Breast epithelium (tissue), 4 donors: ENCODE measurements around the gene DOCK3. TPM values are rescaled to one million over a fixed set of nuclear protein-coding genes. Genes with fewer than 3 reads are reported as not detected.
"Not testable (repeated sequence)": the region's sequence is repeated elsewhere in the genome, so short reads cannot be mapped to it uniquely, and the experiment has no call there.

Experiments used
- DNase-seq, 2 donors: peaks; one replicate each; pipeline ENCODE4 v3.0.0-alpha.2; 2019; ENCODE audit warnings: low spot score in 2 of 2
- H3K27ac ChIP-seq, 2 donors: fragments of 200-600 bp; sonication (generic) in 1 of 2; one replicate each; pipeline ENCODE4 v1.5.1; 2016 to 2019; ENCODE audit warnings: mild to moderate bottlenecking in 1 of 2
- H3K27me3 ChIP-seq, 2 donors: fragments of 200-600 bp; sonication (generic) in 1 of 2; one replicate each; pipeline versions ENCODE4 v1.5.1 to v1.6.0; 2017 to 2019; ENCODE audit warnings: control low read depth in 1 of 2, mild to moderate bottlenecking in 1 of 2
- H3K36me3 ChIP-seq: fragments of 200-600 bp; one replicate; pipeline ENCODE4 v1.5.1; 2019
- H3K4me1 ChIP-seq, 2 donors: fragments of 200-600 bp; sonication (generic); one replicate each; pipeline ENCODE4 v1.5.1; 2016 to 2019; ENCODE audit warnings: control low read depth in 1 of 2
- H3K4me3 ChIP-seq, 3 donors: fragments of 200-600 bp; sonication (generic); 1 replicate in 2 of 3; 2 replicates in 1 of 3; pipeline ENCODE4 v1.5.1; 2016 to 2019; ENCODE audit warnings: mild to moderate bottlenecking in 3 of 3, moderate library complexity in 2 of 3
- H3K9me3 ChIP-seq, 2 donors: fragments of 200-600 bp; sonication (generic) in 1 of 2; one replicate each; pipeline ENCODE4 v1.5.1; 2016 to 2019; ENCODE audit warnings: control low read depth in 1 of 2
- POLR2A ChIP-seq: fragments of 450-650 bp; IDR thresholded peaks from one replicate; pipeline ENCODE4 v1.6.1; 2016; ENCODE audit warnings: antibody characterized with exemption, mild to moderate bottlenecking, moderate library complexity
- POLR2AphosphoS5 ChIP-seq, 3 donors: sonication (generic); formaldehyde crosslinking; IDR thresholded peaks; one replicate each; pipeline ENCODE4 v1.6.1; 2017; ENCODE audit warnings: antibody characterized with exemption in 3 of 3
- intact Hi-C: fragments of 100-400 bp; cut with DNase I; formaldehyde crosslinking; loops from one replicate; pipeline ENCODE4 v1.15.1; 2023; ENCODE audit warnings: low total_unique reads
- total RNA-seq, 3 donors: library from RNA; depleted of rRNA; stranded (reverse); fragments of >200 nt; gene quantifications; one replicate each; pipeline ENCODE4 v1.1.0, GENCODE V29; 2016
- TF ChIP-seq, protein P1 (sequence below), 3 donors: fragments of 450-650 bp; IDR thresholded peaks; one replicate each; pipeline ENCODE4 v1.5.1; 2016 to 2017; ENCODE audit warnings: antibody characterized with exemption in 3 of 3, mild to moderate bottlenecking in 3 of 3, moderate library complexity in 3 of 3

The DOCK3 gene
- total RNA-seq, 3 donors from 2014 or later: 0.64 to 0.73 (median 0.66) TPM

DNA sequence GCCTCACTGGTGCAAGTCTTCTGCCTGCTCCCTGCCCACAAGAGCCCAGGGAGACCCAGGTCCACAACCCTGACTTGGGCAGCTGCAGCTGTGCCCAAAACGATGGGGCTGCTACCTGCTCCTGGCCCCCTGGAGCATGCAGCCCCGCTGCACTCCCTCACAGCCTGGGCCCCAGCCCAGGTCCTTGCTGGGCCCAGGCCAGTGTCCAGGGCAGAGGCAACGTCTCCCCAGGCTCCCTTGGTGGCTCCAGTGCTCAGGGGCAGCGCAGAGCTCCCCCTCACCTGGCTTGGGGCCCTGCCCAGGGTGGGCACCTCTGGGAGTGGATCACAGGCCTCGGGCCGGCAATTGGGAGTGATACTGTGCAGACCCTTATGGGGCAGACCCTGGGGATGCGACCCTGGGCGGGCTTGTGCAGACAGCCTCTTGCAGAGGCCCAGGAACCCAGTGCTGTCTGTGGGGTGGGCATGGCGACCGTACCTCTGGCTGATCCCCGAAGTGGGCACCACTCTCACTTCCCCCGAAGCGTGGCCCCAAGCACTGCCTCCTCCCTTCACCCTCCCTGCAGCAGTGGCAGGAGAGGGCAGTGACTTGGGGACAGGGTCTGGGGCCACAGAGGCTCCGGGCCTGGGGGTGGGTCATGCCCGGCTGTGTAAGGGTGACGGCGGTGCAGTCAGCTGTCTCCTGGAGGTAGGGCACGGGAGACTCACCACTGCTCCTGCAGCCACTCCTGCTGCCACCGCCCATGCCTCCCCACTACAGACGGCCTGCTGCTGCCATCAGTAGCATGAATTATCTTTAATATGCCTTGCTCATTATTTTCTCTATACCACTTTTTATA lies 255.9 kb downstream of the DOCK3 start:
- DNase-seq: no peak
- Histone ChIP-seq H3K4me3 (no peak overlapping the region), H3K4me1 (no peaks in the 10 kb centered on the region), H3K36me3 (no peaks in the 10 kb centered on the region), H3K27me3 (no peaks in the 10 kb centered on the region), H3K27ac (no peak overlapping the region), H3K9me3 (no peaks in the 10 kb centered on the region)
- intact Hi-C loops: no loop called here
- TF ChIP-seq POLR2A (no peak), POLR2AphosphoS5 (IDR thresholded peaks at IDR 0.05) (no peak)
- TF ChIP-seq, protein P1, sequence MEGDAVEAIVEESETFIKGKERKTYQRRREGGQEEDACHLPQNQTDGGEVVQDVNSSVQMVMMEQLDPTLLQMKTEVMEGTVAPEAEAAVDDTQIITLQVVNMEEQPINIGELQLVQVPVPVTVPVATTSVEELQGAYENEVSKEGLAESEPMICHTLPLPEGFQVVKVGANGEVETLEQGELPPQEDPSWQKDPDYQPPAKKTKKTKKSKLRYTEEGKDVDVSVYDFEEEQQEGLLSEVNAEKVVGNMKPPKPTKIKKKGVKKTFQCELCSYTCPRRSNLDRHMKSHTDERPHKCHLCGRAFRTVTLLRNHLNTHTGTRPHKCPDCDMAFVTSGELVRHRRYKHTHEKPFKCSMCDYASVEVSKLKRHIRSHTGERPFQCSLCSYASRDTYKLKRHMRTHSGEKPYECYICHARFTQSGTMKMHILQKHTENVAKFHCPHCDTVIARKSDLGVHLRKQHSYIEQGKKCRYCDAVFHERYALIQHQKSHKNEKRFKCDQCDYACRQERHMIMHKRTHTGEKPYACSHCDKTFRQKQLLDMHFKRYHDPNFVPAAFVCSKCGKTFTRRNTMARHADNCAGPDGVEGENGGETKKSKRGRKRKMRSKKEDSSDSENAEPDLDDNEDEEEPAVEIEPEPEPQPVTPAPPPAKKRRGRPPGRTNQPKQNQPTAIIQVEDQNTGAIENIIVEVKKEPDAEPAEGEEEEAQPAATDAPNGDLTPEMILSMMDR (IDR thresholded peaks at IDR 0.05): no peak

DNA sequence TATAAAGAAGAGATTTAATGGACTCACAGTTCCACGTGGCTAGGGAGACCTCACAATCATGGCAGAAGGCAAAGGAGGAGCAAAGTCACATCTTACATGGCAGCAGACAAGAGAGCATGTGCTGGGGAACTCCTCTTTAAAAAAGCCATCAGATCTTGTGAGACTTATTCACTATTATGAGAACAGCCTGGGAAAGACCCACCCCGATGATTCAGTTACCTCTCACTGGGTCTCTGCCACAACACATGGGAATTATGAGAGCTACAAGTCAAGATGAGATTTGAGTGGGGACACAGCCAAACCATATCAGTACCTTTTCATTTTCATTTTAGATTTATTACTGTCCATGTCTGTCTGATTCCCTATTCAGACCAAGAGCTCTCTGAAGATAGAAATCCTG lies 258.2 kb downstream of the DOCK3 start:
- DNase-seq, H3K9me3 ChIP-seq, H3K27ac ChIP-seq, H3K27me3 ChIP-seq, H3K4me1 ChIP-seq, H3K4me3 ChIP-seq, intact Hi-C loops, H3K36me3 ChIP-seq: not testable (repeated sequence)

DNA sequence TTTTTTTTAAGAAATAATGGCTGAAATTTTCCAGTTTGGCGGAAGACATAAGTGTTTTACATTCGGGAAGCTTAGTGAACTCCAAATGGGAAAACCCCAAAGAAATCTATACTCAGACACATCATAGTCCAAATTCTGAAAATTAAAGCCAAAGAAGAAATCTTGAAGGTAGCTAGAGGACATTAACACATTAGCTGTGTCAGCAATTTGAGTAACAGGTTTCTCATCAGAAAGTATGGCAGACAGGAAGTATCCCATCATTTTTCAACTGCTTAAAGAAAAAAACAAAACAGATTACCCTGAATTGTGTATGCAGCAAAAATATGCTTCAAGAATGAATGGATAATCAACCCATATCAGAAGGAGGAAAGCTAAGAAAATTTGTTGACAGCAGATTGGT lies 261.7 kb downstream of the DOCK3 start:
- intact Hi-C loops: no loop called here
- Histone ChIP-seq H3K27me3 (no peaks in the 10 kb centered on the region), H3K36me3 (no peaks in the 10 kb centered on the region), H3K27ac (no peak overlapping the region), H3K9me3 (no peaks in the 10 kb centered on the region), H3K4me3 (no peak overlapping the region), H3K4me1 (no peaks in the 10 kb centered on the region)
- DNase-seq: no peak
- TF ChIP-seq POLR2A (no peak), POLR2AphosphoS5 (IDR thresholded peaks at IDR 0.05) (no peak)
- TF ChIP-seq, protein P1 (IDR thresholded peaks at IDR 0.05): no peak

DNA sequence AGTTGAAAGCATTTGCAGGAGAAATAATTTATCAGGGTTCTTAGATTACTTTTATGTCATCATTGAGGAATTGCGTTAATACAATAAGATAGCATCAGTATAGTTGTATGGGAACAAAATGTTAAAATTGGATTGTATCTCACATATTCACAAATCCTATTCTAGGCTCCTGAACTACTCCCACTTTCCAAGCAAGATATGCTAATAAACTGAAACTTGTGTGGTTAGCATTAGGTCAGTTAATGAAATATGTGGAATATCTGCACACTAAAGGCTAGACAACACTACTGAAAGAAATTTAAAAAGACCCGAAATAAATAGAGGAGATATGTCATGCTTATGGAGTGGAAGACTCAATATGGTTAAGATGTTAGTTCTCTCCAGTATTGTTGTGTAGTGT lies 272.7 kb downstream of the DOCK3 start:
- no peak overlapping the region for H3K27ac ChIP-seq
- H3K4me1 ChIP-seq: no peaks in the 10 kb centered on the region
- H3K36me3 ChIP-seq: no peaks in the 10 kb centered on the region
- H3K9me3 ChIP-seq: no peaks in the 10 kb centered on the region
- no peak for DNase-seq
- intact Hi-C loops: no loop called here
- no peak overlapping the region for H3K4me3 ChIP-seq
- TF ChIP-seq POLR2AphosphoS5 (IDR thresholded peaks at IDR 0.05) (no peak), POLR2A (no peak)
- TF ChIP-seq, protein P1 (IDR thresholded peaks at IDR 0.05): no peak
- H3K27me3 ChIP-seq: no peaks in the 10 kb centered on the region

DNA sequence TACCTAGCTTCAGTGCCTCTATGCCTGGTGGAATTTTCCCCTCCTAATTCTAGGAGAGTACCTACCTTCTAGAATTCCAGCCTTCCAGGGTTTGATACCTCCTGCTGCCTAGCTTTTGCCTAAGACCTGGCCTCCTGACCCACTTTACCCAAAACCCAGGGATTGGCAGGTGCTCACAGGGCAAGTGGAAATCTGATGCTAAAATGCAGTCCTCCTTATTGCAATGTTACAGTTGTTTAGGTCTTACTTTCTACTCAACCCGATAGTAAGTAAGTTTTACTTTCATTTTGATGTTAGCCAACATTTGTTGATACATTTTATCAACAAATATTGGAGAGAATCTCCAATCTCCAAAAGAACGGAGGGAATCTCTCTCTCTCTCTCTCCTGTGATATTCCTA lies 275.9 kb downstream of the DOCK3 start:
- H3K4me1 ChIP-seq: no peaks in the 10 kb centered on the region

More for the DNA sequence above, 275.9 kb downstream of the DOCK3 start:
- intact Hi-C loops: no loop called here
- Histone ChIP-seq H3K4me3 (no peak overlapping the region), H3K9me3 (no peaks in the 10 kb centered on the region), H3K27ac (no peak overlapping the region), H3K36me3 (no peaks in the 10 kb centered on the region), H3K27me3 (no peaks in the 10 kb centered on the region)
- TF ChIP-seq, protein P1 (IDR thresholded peaks at IDR 0.05): no peak
- TF ChIP-seq POLR2AphosphoS5 (IDR thresholded peaks at IDR 0.05) (no peak), POLR2A (no peak)
- DNase-seq: no peak
